Endodermal cell (in vitro differentiated cells): Measurements from ENCODE around the gene ZKSCAN1. TPM values are rescaled to one million over a fixed set of nuclear protein-coding genes. Genes with fewer than 3 reads are reported as not detected.
A peak's percentile ranks its signal among the peaks of the same experiment; 100 is the strongest.
"Not testable (repeated sequence)": the region's sequence is repeated elsewhere in the genome, so short reads cannot be mapped to it uniquely, and the experiment has no call there.

Experiments
- DNase-seq: peaks from one replicate; pipeline ENCODE4 v3.0.0-alpha.2; 2017
- H3K27ac ChIP-seq: 2 replicates; pipeline ENCODE4 v1.5.1; 2013; ENCODE audit warnings: mild to moderate bottlenecking, low read depth, low read length, moderate library complexity
- H3K27me3 ChIP-seq: 2 replicates; pipeline ENCODE4 v1.6.1; 2013; ENCODE audit warnings: mild to moderate bottlenecking, low read length, moderate library complexity; ENCODE audit not compliant: insufficient read depth, control insufficient read depth, poor library complexity, severe bottlenecking
- H3K36me3 ChIP-seq: 2 replicates; pipeline ENCODE4 v1.7.0; 2013; ENCODE audit warnings: mild to moderate bottlenecking, low read length, moderate library complexity; ENCODE audit not compliant: control insufficient read depth, insufficient read depth
- H3K4me1 ChIP-seq: one replicate; pipeline ENCODE4 v1.7.0; 2013; ENCODE audit warnings: low read length; ENCODE audit not compliant: control insufficient read depth, insufficient read depth
- H3K4me3 ChIP-seq: 2 replicates; pipeline ENCODE4 v1.5.1; 2013; ENCODE audit warnings: mild to moderate bottlenecking, low read length, moderate library complexity
- H3K9ac ChIP-seq: 2 replicates; pipeline ENCODE4 v1.6.1; 2013; ENCODE audit warnings: mild to moderate bottlenecking, low read length, moderate library complexity; ENCODE audit not compliant: poor library complexity, severe bottlenecking; ENCODE audit errors: extremely low read depth
- H3K9me3 ChIP-seq: 2 replicates; pipeline ENCODE4 v1.6.1; 2013; ENCODE audit warnings: mild to moderate bottlenecking, low read length, moderate library complexity; ENCODE audit not compliant: control insufficient read depth
- H3K27ac Mint-ChIP-seq: 2 replicates; pipeline ENCODE4 v1.8.0; 2020; ENCODE audit warnings: mixed read lengths
- H3K27me3 Mint-ChIP-seq: 2 replicates; pipeline ENCODE4 v1.8.0; 2021; ENCODE audit warnings: mild to moderate bottlenecking, mixed read lengths; ENCODE audit not compliant: insufficient read depth
- H3K36me3 Mint-ChIP-seq: 2 replicates; pipeline ENCODE4 v1.8.0; 2020; ENCODE audit warnings: low read depth, mixed read lengths
- H3K4me1 Mint-ChIP-seq: 2 replicates; pipeline ENCODE4 v1.8.0; 2020; ENCODE audit warnings: mixed read lengths
- H3K4me3 Mint-ChIP-seq: 2 replicates; pipeline ENCODE4 v1.8.0; 2020; ENCODE audit warnings: mild to moderate bottlenecking, moderate library complexity, mixed read lengths
- H3K9me3 Mint-ChIP-seq: 2 replicates; pipeline ENCODE4 v1.8.0; 2020; ENCODE audit warnings: mild to moderate bottlenecking, mixed read lengths
- WGBS, 2 experiments: methylation state at CpG; one replicate each; pipeline versions ENCODE4 v1.1.5 to v1.1.7; 2013; ENCODE audit warnings: missing lambda C conversion rate in 2 of 2, mixed read lengths in 1 of 2; ENCODE audit not compliant: insufficient coverage in 1 of 2, insufficient read length in 1 of 2; 5-methylcytosine and 5-hydroxymethylcytosine counted together
- total RNA-seq, 2 donors: library from RNA; stranded (reverse); fragmentation: NEBNext Ultra II Directional in 1 of 2; extraction: Animal tissue kit (Norgen Biotek cat#: 25700) in 1 of 2; gene quantifications; 2 replicates in 1 of 2; 3 replicates in 1 of 2; pipeline ENCODE4 v1.2.1, GENCODE V29; 2021
- TF ChIP-seq, protein P1 (sequence below): fragments of 200-600 bp; sonication (generic); conservative IDR thresholded peaks from 2 replicates; pipeline ENCODE4 v1.5.0; 2021; ENCODE audit warnings: antibody characterized with exemption, mild to moderate bottlenecking

ZKSCAN1 gene
- total RNA-seq, 2 donors from 2014 or later, result 57.1 to 68.0 TPM

GRCh38 chr7:99976626-99977025 is 38.8 kb upstream of the ZKSCAN1 start:
- 84 to 88% methylated on average over 13 of the region's 13 CpGs for WGBS, 2 experiments
- TF ChIP-seq, protein P1, sequence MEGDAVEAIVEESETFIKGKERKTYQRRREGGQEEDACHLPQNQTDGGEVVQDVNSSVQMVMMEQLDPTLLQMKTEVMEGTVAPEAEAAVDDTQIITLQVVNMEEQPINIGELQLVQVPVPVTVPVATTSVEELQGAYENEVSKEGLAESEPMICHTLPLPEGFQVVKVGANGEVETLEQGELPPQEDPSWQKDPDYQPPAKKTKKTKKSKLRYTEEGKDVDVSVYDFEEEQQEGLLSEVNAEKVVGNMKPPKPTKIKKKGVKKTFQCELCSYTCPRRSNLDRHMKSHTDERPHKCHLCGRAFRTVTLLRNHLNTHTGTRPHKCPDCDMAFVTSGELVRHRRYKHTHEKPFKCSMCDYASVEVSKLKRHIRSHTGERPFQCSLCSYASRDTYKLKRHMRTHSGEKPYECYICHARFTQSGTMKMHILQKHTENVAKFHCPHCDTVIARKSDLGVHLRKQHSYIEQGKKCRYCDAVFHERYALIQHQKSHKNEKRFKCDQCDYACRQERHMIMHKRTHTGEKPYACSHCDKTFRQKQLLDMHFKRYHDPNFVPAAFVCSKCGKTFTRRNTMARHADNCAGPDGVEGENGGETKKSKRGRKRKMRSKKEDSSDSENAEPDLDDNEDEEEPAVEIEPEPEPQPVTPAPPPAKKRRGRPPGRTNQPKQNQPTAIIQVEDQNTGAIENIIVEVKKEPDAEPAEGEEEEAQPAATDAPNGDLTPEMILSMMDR, result no peak
- no peaks in the 10 kb centered on the region for H3K9me3 Mint-ChIP-seq

GRCh38 chr7:99979814-99980225 is 35.6 kb upstream of the ZKSCAN1 start:
- TF ChIP-seq, protein P1, result peak; percentile 85
- not testable (repeated sequence) for H3K27ac ChIP-seq, H3K27me3 ChIP-seq, H3K4me3 Mint-ChIP-seq, H3K9me3 Mint-ChIP-seq, H3K27ac Mint-ChIP-seq, H3K9me3 ChIP-seq, H3K4me1 ChIP-seq, H3K36me3 ChIP-seq, H3K4me3 ChIP-seq, H3K36me3 Mint-ChIP-seq, H3K9ac ChIP-seq, H3K4me1 Mint-ChIP-seq
- peak; percentile 79 for DNase-seq
- H3K27me3 Mint-ChIP-seq, result peaks cover 11% of the 10 kb centered on the region
- 0 to 29% methylated on average over 1 to 10 of the region's 10 CpGs for WGBS, 2 experiments

More at GRCh38 chr7:99976626-99977025, 38.8 kb upstream of the ZKSCAN1 start:
- no peak for DNase-seq
- H3K27ac ChIP-seq, result no peak overlapping the region
- no peak overlapping the region for H3K4me3 Mint-ChIP-seq
- H3K4me3 ChIP-seq, result no peak overlapping the region
- no peak overlapping the region for H3K9ac ChIP-seq
- no peaks in the 10 kb centered on the region for H3K27me3 ChIP-seq
- H3K4me1 ChIP-seq, result no peaks in the 10 kb centered on the region
- H3K36me3 ChIP-seq, result no peaks in the 10 kb centered on the region
- no peaks in the 10 kb centered on the region for H3K4me1 Mint-ChIP-seq
- H3K9me3 ChIP-seq, result no peaks in the 10 kb centered on the region
- H3K27me3 Mint-ChIP-seq, result peaks cover 6% of the 10 kb centered on the region
- no peaks in the 10 kb centered on the region for H3K36me3 Mint-ChIP-seq
- H3K27ac Mint-ChIP-seq, result no peak overlapping the region

DNA sequence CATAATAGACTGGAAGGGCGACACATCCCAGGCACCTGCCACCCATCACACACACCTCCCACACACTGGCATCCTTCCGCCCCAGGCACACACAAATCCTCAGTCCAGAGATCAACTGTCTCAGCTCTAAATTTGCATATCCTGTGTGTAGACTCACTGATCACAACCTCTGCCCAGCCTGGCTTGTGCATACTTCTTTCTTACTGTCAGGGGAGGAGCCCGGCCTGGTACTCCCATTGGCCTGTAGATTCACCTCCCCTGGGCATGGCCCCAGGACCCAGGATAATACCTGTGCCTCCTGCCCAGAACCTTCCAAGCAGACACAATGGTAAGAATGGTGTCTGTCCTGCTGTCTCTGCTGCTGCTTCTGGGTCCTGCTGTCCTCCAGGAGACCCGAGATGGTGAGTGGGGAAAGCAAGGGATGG is 34.9 kb upstream of the ZKSCAN1 start:
- not testable (repeated sequence) for DNase-seq, H3K36me3 Mint-ChIP-seq, H3K9me3 ChIP-seq, H3K4me1 Mint-ChIP-seq, H3K27ac Mint-ChIP-seq, H3K27ac ChIP-seq, H3K4me3 ChIP-seq, H3K9ac ChIP-seq, H3K4me3 Mint-ChIP-seq, H3K4me1 ChIP-seq, H3K36me3 ChIP-seq, H3K9me3 Mint-ChIP-seq
- peaks cover 10% of the 10 kb centered on the region for H3K27me3 ChIP-seq
- WGBS, 2 experiments, result 62 to 83% methylated on average over 2 to 4 of the region's 4 CpGs
- peaks cover 12% of the 10 kb centered on the region for H3K27me3 Mint-ChIP-seq

- not testable (repeated sequence) for H3K9ac ChIP-seq, H3K9me3 ChIP-seq, H3K4me1 ChIP-seq, H3K36me3 ChIP-seq, H3K27ac ChIP-seq, H3K36me3 Mint-ChIP-seq, H3K4me3 Mint-ChIP-seq, H3K4me1 Mint-ChIP-seq, H3K27me3 Mint-ChIP-seq, H3K4me3 ChIP-seq, H3K27ac Mint-ChIP-seq, DNase-seq, H3K9me3 Mint-ChIP-seq
- WGBS, 2 experiments, result 85 to 88% methylated on average over 4 to 5 of the region's 7 CpGs
- peaks cover 11% of the 10 kb centered on the region for H3K27me3 ChIP-seq
Measured at GRCh38 chr7:99981066-99981465, 34.3 kb upstream of the ZKSCAN1 start.
